Stimulated activated CD8-positive, alpha-beta memory T cell treated with anti-CD3 and anti-CD28 coated beads, Interleukin-15, amount 100 ng/mL, for 48 hours (primary cell): ENCODE measurements around the gene NOSTRIN.
"Not testable (repeated sequence)": the region's sequence is repeated elsewhere in the genome, so short reads cannot be mapped to it uniquely, and the experiment has no call there.

Source experiments
- DNase-seq, 2 donors: peaks; one replicate each; pipeline ENCODE4 v3.0.0-alpha.2; 2020; ENCODE audit warnings: low read depth in 2 of 2

NOSTRIN gene

DNA sequence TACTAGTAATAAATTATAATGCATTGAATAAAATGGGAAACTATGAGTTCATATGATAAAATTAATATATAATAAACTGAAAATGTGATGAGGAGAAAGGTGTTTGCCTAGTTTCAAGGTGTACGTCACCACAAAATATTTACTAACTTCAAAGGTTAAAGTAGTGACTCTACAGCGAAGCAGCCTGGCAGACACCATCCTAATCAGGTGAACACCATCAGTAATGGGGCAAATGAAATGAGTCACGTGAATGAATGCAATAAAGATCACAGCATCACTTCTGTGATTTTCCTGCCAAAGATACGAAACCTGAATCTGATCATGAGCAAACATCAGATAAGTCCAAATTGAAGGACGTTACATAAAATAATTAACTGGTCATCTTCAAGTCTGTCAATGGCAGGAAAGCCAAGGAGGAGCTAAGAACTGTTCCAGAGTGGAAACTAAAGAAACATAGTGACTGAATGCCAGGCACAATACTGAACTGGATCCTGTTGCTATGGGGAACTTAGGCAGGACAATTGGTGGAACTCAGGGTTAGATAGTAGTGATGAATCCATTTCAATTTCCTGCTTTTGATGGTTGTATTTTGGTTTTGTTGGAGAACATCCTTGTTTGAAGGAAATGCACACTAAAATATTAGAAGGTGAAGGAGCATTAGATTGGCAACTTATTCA is 12.1 kb upstream of the NOSTRIN start:
- no peak for DNase-seq

DNA sequence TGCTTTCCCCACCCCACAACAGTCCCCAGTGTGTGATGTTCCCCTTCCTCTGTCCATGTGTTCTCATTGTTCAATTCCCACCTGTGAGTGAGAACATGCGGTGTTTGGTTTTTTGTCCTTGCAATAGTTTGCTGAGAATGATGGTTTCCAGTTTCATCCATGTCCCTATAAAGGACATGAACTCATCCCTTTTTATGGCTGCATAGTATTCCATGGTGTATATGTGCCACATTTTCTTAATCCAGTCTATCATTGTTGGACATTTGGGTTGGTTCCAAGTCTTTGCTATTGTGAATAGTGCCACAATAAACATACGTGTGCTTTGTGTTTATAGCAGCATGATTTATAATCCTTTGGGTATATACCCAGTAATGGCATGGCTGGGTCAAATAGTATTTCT is 11.3 kb upstream of the NOSTRIN start:
- DNase-seq = not testable (repeated sequence)

DNA sequence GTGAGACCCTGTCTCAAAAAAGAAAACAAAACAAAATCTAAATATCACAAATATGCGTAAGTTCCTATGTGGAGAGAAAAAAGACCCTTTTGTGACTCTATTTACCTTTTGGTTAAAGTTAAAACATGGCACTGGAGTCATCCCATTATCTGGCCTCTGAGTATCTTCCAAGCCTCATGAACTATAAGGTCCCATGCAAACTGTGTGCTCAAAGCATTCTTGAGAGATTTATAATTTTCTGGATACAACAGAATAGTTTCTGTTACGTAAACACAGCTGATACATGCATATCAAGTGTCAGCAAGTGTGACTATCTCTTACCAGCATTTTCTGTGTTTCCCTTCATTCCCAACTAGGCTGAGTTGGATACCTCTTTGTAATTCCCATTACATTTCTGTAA is 8.8 kb upstream of the NOSTRIN start:
- no peak for DNase-seq

DNA sequence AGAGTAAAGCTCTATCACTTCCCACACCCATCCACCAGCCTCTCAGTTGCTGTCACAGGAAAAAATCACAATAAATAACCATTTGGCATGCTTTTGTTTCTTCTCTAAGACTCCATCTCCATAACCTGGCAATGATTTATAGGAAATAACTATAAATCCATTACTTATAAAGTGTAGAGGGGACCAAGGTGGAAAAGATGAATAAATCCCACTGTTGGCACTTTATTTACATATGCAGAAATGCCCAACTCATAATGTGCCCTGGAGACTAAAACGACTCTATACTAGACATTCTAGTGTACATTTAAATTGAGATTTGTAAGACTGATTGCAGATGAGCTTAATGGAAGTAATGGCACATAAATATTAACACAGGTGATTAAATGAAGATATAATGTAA is 7.5 kb upstream of the NOSTRIN start:
- DNase-seq = no peak

DNA sequence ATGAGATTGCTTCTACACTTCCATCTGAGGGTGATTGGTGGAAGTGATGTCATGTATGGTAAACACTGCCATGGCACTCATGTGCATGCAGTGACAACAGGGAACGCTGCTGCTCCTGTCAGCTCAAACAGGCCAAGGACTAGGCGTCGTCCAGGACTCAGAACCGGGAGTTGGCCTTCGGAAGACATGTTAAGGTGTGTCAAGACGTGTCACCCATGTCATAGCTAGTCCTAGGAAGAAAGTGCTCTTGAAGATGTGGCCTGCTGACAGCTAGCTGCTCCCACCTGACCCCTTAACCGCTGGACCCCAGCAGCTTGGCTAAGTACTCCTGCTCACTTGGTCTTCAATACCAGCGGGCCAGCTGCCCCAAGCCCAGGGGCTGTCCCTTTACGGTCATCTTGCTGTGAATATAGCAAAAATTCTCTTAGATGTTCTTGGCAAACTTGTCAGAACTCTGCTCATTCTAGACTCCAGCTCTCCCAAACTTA is 6.3 kb upstream of the NOSTRIN start:
- no peak for DNase-seq

DNA sequence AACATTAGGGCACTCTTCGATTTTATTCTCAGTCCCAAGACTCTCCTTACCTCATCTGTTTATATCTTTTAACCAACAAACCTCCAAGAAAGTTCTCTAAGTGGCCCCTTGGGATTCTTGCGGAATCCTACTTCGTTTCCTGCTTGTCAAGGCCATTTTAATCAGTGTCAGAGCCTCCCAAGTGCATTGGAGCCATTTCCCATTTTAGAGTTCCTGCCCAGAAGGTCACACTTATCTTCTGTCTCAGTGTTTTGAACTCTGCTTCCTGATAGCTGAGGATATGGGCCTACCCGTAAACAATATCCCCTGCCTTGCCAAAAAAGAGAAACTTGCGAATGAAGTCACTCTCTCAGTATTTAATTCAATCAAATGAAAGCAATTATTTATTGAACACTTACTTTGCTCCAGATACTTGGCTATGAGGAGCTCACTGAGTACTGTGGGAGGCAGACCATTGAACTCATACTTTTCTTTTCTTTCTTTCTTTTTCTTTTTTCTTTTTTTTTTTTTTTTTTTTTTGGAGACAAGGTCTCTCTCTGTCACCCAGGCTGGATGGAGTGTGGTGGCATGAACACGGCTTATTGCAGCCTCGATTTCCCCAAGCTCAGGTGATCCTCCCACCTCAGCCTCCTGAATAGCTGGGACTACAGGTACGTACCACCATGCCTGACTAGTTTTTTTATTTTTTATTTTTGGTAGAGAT is 5.7 kb upstream of the NOSTRIN start:
- DNase-seq = no peak

DNA sequence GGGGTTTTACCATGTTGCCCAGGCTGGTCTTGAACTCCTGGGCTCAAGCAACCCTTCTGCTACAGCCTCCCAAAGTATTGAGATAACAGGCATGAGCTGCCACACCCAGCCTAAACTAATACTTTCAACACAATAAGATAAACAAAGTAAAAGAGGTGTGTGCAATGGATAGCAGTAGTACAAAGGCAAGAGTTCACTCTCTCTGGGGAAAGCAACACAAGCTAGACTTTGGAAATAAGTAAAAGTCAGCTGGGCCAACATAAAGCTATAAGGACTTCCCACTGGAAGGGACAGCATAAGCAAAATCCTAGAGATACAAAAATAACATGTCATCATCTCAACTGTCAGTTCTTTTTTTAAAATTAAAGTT is 5.2 kb upstream of the NOSTRIN start:
- no peak for DNase-seq

DNA sequence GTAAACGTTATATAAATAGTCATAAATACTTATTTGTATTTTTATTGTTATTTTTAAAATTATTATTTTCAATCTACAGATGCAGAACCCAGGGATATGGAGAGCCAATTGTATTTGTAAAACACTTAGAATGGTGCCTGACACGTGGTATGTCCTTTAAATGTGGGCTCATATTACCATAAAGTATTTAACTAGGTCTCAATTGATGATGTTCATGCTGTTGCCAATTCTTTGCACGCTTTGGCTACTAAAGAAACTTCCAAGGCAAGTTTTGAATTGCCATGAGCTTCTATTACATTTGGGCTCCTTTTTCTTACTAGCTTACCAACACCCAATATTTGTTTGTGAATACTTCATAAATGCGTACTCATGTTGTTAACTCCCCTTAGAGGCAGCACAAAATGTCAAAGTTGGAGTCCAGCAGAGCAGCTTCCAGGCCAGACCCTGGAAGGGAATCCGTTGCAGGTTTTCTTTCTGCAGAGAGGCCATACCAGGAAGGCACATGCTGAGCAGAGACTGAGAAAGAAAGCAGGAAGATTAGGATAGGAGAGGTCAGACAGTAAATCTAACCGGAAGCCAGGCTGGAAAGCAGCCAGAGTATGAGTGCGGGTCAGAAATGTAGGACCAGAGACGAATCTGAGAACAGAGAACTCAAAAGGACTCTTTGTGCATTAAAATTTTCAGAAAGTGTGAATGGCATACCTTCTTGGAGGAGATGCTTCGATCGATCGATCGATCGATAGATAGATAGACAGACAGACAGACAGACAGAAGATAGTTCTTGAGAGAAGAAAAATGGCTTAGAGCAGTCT is 4.2 kb upstream of the NOSTRIN start:
- no peak for DNase-seq

DNA sequence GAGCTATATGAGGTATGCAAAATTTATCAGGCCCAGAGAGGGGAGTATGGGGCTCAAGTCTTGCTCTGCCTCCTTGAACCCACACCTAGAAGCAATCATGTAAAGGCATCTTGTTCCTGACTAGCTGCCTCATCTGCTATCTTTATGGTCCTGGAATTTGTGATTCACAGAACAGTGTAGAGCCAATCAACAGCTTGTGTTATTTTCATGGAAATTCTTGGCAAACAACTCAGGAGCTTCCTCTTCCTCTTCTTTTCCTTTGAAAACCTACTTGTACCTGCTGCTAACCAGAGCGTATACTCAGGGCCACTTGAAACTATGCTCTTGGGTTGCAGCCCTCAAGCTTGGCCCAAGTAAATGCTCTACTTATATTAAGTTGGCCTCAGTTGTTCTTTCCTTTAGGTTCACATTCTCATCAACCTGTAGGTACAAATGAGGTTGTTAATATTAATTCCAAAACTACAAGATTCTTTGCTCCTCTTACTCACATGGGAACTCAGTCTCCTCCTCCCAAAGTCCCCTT is 3.5 kb upstream of the NOSTRIN start:
- no peak for DNase-seq

DNA sequence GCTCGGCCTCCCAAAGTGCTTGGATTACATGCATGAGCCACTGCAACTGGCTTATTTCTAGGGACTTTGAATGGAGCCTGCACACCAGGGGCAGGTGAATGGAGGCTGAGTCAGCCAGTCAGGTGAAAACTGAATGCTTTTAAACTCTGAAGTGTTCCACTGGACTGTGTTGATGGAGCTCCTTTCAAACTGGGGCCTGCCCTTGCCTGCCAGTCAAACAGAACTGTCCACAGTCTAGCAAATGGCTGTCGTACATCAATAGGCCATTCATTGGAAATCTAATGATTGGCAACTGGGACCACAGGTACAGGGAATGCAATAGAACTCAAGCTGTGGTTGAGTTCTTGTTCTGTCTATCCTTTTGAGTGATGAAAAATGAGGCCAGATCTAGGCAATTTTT is 966 bp upstream of the NOSTRIN start:
- DNase-seq = no peak

DNA sequence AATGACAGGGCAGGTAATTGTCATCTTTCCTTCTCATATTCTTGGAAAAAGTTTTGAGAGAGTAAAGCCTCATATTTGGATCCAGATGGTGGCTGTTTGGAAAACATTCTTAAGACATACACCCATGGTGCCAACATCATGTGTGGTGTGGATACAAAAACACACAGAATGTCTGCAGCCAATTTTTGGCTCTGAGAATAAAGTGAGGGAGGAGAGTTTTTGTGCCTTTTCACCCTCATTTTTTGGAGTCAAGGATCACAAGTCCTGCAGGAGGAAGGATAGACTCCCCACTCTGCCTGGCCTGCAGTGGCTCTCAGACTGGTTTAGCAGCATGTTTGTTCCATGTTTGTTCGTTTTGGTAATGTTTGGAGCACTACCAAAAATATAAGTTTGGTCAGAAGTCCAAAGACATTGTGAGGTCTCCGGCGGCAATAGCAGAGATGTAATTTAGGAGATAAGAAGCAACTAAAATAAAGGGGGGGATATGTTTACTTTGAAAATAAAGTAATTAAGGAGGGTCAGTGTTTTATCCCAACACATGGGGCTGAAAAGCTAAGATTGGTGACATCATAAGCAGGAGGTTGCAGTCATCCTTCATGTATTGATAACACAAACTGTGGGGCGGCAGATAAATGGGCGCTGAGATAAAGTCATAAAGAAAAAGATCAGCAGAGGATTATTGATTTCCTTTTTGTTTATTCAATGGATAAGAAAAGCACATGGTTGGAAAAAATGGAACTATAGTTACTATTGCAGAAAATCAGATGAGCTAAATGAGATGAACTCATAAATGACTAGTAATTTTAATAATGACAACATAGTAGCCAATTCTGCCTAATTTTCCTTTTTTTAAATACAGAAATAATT is 655 bp downstream of the NOSTRIN start:
- no peak for DNase-seq

DNA sequence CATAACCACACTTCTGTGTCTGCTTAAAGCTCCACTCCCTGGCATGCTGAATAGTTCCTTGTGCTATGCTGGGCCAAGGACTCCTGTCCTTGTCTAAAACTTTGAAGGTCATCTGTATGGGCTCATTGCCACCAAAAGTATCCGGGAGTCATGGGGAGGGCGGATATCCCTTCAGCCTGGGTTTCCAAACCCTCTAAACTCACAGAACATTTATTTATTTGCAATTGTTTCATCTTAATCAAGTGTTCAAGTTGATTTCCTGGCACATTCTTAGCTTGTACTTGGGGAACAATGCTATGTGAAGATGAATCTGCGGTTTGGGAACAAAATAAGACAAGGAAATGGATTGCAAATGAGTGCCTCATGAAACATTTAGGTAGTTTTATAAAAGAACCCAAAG is 1.8 kb downstream of the NOSTRIN start:
- DNase-seq = no peak

DNA sequence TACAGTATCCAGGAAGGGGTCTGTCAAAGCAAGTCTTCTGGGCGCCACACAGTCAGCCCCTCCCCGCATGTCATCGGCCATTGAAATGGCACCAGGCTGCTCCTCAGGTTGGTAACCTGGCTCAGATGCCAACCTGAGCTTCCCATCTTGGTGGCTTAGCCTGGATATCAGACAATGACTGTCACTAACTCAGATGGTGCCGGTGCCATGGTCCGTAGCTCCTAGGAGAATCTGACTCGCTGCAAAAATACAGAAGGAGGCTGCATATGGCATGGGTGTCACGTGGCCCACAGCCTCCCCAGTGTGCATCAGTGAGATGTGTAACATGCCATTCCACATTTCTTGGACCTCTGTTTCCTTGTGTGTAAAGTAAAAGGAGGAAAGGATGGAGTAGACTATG is 3.2 kb downstream of the NOSTRIN start:
- DNase-seq = no peak

DNA sequence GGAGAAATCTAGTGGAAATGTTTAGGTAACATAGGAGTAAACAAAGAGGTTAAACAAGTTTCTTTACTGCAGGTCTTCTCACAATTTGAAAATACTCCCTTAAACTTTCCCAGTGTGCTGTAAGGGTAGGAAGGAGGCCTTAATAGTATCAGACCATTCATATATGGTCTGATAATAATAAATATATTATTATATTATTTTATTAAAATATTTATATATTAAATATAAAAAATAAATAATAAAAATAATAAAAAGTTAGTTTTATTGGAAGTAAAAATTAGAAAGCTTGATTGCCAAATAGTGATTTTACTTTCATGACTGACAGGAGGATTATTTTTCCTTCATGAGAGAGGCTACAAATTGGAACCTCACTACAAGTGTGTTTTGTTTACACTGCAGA is 7.1 kb downstream of the NOSTRIN start:
- DNase-seq = no peak

DNA sequence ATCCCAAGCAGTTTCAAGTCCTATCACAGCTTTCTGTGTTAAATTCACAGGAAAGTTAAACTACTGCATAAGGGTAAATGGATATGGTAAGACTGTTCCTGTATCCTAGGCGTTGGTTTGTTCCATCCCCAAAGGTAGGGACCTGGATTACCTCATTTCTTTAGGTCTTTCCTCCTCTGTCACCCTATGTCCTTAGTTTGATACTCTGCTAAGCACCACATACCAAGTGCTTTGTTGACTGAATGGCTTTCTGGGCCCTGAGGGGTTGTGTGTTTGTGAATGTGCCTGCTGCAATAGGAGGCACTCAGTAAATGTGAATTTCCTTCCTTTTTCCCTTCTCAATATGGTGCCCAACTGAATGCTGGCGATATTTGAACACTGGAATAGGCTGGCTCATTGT is 7.8 kb downstream of the NOSTRIN start:
- DNase-seq = no peak

DNA sequence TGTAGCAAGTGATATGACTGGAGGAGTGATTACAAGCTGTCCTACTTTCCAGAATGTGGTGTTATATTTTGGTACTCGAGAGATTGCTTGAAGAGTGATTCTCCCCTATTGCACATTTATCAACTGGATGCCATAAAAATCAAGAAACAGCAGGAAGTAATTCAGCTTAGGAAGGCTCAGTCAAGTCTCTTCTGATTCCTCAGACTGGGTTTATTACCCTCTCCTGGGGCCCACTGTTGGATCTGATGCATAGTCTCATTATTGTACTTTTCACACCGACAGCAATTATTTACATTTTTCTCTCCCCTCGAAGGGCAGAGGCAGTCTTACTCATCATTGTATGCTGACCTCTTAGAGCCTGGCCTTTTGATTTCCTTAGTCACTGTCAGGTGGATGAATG is 9.3 kb downstream of the NOSTRIN start:
- no peak for DNase-seq

DNA sequence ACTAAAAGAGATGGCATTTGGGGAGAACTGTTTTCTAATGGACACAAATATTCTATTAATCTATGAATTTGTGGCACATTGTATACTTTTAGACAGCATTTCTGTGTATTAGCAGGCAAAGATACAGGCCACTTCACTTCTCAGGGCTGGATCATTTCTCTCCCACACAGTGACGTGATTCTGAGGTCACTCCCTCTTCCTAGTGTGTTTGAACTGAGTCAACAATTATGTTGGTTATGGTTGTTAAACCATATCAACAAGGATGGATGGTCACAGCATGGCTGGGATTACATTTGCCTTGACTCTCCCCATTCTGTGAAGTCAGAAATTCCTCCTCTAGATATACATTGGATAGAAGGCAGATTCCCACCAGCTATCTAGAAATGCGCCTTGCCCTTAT is 11.6 kb downstream of the NOSTRIN start:
- no peak for DNase-seq

DNA sequence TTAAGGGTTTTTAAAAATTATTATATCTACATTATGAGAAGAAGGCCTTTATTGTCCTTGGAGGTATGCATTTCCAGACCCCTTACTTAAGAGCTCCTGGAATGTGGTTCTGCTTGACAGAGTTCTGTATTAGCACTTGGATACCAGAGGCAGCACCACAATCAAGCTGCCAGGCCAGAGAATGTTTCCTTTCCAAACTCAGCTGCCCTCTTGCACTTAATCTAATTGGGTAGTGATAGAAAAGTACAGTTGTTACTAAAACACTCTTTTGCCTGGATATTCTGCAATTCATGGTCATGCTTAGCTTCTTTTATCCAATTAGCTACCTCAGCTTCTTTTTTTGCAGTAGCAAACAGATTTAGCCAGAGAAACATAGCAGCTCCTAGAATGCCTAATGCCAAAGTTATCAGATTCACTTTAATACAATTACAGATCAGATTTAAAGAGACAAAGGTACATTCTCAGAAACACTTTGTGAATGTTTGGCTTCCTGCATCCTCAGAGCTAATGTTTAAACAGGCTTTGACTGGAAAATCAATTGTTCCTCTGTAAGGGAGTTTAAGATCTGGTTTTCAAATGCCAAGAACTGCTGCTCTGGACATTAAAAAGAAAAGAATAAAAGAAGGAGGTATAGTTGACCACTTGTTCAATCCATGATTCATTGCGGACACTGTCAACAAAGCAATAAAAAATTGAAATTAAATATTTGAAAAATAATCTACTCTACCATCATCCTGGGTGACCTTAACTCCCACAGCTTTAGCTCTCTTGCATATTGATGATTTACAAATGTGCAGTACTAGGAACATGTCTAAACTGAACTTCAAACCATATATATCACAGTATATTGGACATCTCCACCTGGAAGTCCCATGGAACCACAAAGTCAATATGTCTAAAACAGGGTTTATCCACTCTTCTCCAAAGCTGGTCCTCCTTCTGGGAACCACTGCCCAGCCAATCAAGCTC is 12.8 kb downstream of the NOSTRIN start:
- no peak for DNase-seq

DNA sequence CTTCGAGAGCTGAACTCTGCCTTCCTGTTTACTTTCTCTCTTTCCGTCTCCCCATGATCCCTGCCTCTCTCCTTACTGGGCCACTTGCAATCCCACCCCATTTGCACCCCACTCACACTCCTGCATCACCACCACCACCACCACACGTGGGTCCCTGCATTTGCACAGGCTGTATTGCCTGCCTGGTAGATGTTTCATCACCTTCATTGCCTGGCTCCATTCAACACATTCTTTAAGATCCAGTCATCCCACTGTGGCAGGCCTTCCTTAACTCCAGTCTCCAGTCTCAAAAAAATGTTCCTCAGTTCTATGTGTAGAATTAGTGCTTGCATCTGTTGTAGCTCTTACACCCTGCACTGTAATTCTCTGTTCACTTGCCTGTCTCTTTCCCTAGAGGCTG is 13.9 kb downstream of the NOSTRIN start:
- no peak for DNase-seq

DNA sequence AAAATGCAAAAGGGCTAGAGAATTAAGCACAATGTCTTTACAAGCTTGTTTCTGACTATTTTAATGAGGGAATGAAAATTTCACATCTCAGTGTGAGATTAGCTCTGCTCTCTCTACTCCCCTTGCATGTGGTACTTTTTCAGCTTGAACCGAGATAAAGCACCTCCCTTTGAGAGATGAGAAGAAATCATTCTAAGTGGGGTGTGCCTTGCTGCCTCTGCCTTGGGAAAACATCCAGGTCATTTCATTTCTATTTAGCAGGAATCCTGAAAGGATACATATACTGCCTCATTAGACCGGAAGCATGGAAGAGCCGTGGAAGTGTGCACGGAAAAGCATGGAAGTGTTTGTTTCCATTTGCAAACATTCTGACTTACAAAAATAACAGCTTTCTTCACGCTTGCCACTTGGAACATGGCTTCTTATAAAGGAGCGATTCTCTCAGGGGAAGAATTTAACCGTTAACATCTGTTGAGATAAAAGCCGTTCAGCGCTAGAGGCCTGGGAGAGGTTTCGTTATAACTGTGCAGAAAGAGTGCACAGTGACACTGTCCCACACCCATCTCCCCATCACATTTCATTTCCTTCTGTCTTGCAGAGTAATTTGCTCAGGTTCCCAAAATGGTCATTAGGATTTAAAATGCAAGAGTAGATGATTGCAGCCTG is 16.7 kb downstream of the NOSTRIN start:
- DNase-seq = no peak
